Measurements from ENCODE around the gene C17orf114.
"Not testable (repeated sequence)": the region's sequence is repeated elsewhere in the genome, so short reads cannot be mapped to it uniquely, and the experiment has no call there.

The C17orf114 gene

DNA sequence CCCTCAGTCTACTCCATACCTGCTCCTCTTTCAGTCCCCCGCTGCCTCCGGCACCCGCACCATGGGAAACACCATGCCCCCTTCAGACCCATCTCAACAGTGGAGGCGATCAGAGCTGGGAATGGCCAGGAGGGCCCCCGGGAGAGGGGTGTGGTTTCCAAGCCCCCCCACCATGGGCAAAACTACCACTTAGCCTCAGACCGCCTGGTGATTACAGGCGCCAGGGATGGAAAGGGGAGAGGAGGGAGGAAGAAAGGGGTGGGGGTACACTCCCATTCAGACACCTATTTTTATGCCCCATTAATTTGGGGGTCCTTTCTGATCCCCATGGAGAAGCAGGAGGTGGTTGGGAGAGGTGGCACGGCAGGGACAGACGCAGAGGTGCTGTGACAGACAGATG is at the start of gene C17orf114:
TSS of gene C17orf114 (minus strand) at position 101 of the 400 bp plus-strand sequence.
- no peak for DNase-seq

DNA sequence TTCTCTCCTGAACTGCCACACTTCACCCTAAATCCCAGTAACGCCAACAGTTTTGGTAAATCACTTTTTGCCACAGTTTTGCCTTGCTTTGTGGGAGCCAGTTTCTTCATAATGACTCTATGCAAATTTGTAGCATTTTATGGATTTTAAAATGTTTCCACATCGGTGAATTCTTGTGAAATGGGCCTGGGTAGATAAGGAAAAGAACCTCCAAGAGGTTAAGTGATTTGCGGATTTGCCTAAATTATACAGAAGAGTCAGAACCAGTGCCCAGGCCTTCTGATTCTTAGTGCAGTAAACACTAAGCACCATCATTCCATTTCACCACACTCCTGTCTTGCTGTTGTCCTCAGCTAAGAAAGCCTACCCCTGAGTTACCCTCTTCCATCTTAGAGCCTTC is 49.0 kb upstream of the C17orf114 start:
- no peak for DNase-seq

DNA sequence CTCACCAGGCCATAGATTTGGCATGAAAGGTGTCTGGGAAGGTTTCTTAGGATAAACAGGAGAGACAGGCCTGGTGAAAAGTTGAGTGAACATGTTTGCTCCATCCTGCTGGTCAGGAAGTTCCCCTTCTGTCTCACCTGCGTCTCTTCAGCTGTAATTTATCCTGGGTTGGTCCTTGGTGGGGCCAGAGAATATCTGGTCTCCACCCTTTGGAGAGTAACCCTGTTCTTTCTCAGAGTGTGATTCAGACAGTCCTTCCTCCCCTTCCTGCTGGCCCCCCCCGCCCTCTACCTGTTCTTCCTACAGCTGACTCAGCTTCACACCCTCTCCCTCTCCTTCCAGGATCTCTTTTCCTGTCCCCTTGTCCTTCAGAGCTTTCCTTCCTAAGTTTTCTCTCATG is 48.1 kb upstream of the C17orf114 start:
- DNase-seq, result no peak

DNA sequence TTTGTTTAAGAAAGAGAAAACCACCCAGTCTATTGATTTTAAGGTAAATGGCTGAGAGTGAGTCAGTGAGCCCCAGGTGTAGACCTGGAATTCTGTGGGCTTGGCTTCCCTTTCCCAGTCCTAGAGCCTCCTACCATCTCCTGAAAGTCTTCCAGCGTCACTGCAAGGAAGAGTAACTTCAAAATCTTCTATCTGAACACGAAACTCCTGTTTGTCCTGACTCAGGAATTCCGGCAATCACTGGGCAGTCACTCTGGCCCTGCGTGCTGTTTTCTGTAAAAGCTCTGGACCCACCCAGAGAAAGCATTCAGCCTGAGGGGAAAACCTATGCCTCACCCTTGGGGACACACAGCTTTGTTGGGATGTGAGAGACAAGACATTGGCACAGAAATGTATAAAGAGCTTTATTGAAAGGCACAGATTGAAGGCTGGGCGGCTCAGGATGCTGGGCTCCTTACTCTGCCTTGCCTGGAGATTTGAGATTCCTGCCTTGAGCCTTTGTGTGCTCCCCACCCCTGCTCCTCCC is 46.9 kb upstream of the C17orf114 start:
- DNase-seq, result no peak

DNA sequence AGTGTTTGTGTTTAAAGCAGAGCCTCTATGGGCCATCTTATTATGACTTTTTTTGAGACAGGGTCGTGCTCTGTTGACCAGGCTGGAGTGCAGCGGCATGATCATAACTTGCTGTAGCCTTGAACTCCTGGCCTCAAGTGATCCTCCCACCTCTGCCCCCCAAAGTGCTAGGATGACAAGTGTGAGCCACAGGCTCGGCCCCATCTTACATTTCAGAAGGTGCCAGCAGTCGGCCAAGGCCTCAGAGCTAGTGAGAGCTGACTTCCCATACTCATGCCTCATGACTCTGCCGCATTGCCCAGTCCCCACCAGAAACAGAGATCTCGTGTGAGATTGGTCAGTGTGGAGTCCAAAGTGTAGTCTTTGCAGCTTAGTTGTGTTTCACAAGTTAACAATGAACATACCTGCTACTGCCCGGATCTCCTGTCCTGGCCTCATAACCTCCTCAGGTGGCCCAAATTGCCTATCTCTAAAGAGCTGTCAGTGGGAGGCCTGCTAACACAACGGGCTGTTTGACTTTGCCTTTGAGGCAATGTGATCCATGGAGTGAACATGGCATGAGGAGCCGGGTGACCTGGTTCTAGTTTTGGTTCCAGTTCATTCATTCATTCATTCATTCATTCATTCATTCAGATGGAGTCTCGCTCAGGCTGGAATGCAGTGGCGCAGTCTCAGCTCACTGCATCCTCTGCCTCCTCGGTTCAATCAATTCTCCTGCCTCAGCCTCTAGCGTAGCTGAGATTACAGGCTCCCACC is 44.7 kb upstream of the C17orf114 start:
- DNase-seq, result no peak

DNA sequence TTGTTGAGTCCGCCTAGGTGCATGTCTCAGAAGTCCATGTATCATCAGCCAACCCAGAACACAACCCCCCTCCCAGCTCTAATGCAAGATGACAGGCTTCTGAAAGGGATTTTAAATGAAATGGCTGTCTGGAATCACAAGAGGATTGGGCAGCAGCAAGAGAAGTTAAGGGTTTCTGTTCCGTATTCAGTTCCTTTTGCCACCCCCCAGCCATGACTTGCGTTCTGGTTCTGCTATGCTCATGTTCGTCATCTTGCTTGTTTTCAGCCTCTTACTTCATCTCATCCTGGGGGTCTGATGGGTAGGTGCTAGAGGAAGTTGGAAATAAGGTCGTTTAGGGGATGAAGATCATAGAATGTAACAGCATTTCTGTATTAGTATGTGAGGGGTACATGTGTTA is 43.0 kb upstream of the C17orf114 start:
- no peak for DNase-seq

DNA sequence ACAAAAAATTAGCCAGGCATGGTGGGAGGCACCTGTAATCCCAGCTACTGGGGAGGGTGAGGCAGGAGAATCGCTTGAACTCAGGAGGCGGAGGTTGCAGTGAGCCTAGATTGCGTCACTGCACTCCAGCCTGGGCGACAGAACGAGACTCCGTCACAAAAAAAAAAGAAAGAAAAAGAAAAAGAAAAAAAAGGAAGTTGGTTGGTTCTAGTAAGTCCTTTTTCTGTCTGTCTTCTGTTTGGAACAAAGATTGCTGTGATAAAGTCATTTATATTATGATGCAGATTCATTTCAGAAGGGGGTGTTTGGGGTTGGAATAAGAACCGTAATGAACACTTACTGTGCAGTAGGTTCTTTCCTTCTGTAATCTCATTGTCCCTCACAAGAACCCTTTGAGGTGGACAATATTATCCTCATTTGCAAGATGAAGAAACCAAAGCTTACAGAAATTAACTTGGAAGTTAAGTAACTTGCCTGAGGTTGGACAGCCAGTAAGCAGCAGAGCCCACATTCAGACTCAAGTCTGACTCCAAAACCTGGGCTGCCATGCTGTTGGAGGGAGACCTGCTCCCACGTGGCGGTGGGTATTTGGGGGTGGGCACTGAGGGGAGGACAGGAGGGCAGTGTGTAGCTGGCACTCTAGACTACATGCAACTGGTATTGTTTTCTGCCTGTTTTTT is 41.3 kb upstream of the C17orf114 start:
- no peak for DNase-seq

DNA sequence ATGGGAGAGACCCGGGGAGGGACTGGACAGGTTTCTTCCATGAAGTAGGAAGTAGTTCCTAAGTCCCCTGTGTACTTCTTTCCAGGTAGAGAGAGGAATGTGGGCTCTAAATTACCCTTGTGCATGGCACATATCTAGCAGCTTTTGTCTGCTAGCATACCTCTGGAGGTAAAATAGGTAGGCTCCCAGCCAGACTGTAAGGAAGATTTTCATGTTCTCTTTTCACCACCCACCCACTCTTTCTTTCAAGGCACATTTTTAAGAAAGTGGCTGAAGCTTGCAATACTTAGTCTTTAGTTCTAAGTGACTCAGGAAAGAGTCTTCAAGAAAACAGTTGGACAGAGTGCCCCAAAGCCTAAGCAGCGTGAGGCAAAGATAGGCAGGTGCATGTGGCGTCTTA is 40.2 kb upstream of the C17orf114 start:
- DNase-seq, result no peak

DNA sequence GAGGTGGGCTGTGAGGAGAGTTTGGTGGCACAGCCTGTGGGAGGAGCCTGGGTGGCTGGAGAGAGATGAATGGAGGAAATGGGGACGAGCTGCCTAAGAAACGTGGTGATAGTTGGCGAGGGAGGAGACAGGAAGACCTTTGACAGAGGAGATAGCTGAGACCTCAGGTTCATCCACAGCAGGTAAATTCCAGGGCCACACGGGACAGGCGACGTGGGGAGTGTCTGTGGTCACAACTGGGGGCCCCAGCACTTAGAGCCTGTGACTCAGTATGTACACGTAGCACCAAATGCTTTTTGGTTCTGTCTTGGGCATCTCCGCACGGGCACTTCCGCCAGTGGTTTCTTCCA is 38.7 kb upstream of the C17orf114 start:
- no peak for DNase-seq

DNA sequence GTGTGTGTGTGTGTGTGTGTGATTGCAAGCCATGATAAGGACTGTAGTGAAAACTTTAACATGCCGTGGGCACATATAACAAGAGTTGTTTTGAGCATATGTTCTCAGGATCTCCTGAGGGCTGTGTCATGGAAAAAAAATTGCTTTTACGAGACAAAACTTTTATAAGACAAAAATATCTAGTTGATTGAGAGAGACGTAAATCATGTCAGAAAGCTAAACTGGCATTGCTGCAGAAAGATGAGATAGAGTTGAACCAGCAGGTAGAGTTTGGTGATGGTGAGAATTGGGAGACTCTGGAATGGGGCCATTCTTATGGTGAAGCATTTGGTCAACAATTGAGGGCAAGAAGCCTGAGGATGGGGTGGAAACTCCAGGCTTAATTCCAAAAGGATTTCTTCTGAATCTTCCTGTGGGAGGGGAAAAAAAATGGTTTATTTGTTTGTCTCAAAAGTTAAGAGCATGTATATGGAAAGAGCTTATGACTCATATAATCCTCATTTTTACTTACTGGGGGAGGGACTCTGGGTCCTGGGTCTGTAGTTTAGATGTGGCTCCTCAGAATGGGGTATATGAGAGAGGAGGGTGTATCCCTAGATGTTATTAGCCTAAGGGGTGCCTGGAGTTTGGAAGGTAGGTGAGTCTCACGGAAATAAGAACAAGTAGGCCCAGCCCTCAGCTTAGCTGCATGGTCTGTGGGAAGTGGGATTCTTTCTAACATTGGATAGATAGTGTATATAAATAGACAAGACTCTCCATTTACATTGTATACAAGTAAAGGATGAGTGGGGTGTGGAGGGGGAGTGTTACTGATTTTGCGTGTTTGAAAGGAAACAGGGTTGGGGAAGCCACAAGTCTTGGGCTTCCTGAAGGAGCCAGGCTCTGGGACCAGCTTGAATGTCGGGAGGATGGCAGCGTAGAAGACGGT is 38.1 kb upstream of the C17orf114 start:
- DNase-seq, result no peak

DNA sequence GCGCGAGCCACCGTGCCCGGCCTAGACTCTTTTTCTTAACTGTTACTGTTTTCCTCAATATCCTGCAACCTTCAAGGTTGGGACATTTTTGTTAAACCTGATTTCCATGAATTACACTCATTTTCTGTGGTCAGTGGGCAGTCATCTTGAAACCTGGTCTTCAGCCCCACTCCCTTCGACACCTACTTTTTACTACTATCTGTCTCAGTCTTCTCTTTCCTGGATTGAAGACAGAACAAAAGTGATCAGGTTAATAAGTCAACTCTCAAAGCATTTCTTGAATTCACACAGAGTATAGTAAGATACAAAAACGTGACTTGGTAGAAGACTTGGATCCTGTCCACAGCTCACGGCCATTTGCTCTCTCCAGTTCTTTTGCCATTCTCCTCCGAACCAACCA is 37.1 kb upstream of the C17orf114 start:
- no peak for DNase-seq

DNA sequence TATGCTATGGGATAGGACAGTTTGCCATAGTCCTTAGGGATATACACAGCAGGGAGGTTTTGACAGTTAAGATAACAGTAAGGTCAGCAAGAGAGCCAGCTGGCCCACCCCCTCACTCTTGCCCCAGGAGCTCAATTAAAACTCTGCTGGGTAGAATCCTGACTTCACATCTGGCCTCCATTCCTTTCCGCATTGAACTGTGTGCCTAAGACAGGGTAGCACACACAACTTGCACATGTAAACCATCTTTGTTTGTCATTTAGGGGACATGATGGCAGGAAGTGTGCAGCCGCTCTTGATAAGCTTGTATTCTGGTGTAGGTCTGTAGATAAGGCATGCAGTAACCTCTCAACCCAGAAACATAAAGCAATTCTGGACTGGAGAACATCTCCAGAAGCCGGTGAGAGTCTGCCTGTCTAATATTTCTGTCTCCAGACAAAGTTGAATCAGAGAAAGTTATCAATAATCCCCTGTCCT is 36.2 kb upstream of the C17orf114 start:
- no peak for DNase-seq

DNA sequence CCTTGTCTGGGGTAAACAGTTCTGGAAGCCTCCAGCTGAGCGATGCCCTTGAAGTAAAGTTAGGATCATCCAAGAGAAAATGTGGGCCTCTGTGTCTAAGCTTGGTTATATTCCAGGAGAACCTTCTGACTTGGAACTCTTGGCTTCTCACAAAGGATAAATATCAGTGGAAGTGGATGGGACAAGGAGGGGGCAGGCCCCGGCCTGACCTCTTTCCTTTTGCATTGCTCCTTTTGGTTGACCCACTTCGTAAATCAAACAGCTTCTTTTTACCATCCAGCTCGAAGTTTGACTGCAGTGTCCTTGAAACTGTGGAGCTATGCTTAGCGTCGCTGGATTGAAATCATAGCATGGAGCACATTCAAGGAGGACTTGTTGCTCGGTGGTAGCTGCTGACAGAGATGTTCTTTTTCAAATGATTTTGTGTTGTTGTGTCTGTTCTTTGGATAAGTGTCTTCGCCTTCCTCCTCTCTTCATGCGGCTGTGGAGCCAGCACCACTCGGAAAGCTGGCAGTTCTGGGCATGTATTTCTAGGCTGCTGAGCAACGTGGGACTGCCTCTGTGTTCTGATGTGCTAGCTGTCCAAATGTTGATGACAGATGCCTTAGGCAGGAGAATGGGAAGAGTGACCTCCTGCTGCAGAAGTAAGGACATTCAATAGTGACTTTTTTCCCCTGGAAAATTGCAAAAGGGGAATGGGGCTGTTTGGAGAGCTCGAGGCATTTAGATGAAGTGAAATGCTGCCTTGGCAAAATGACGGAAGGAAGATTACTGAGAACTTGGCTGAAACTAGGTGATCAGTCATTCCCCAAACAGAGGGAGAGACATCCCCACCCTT is 35.6 kb upstream of the C17orf114 start:
- DNase-seq, result no peak

DNA sequence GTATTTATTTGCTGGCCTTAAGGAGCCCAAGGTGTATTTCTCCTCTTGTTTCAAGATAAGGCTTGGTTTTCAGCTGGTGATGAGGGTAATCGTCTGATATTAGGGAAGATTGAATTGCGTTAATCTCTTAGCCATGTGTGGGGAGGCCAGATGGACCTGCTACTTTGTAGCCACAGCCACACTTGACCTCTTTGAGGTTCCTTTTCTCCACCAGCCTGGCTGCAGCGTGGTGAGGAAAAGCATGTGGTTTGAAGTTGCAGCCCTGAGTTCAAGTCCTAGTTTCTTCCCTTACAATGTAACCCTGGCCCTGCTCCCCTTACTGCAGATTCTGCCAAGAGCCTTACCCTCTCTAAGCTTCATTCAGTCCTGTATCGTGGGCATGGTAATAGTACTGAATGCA is 34.1 kb upstream of the C17orf114 start:
- no peak for DNase-seq

DNA sequence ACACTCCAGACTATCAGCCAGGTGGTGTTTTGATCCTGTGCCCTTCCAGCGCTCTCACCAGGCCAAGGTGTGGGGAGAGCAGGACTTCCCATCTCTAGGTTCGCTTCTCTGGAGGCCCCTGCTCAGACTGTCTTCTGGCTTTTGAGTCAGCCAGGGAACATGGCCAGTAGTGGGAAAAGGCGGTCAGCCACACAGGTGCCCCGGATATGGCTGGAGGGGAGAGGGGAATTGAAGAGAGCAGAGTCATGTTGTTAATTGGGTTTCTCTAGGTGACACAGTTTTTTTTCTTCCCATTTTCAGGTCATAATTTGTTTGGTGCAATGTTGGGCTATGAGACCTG is 32.5 kb upstream of the C17orf114 start:
- DNase-seq, result no peak

DNA sequence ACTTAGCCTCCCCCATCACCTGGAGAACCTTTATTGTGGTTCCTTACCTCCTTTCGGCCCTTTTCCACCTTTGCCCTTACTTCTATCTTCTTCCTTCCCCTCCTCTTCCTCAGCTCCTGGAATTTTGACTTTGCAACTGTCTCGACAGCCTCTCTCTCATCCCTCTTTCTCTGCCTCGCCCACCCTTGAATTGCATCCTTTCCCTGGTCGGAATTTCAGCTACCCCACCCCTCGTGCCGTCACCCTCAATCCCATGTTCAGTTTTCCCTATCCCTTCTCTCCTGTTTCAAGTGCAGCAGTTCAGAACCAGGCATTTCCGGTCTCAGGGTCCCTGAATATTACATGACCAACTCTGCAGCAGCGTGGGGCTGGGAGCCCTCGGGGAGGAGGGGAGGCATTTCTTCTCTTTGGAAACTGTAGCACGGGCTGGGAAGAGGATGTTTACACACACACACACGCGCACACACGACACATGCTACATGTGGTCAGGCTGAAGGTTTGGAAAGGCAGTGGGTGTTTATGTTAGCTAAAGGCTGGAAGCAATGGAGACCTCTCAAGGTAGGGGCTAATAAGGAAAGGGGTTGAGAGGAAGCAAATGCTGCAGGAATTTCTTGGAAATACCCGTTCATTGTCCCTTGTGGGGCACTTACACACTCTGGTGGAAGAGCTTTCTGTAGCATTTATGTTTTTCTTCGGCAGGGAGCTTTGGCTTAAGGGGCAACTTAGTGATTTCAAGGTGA is 32.0 kb upstream of the C17orf114 start:
- no peak for DNase-seq

DNA sequence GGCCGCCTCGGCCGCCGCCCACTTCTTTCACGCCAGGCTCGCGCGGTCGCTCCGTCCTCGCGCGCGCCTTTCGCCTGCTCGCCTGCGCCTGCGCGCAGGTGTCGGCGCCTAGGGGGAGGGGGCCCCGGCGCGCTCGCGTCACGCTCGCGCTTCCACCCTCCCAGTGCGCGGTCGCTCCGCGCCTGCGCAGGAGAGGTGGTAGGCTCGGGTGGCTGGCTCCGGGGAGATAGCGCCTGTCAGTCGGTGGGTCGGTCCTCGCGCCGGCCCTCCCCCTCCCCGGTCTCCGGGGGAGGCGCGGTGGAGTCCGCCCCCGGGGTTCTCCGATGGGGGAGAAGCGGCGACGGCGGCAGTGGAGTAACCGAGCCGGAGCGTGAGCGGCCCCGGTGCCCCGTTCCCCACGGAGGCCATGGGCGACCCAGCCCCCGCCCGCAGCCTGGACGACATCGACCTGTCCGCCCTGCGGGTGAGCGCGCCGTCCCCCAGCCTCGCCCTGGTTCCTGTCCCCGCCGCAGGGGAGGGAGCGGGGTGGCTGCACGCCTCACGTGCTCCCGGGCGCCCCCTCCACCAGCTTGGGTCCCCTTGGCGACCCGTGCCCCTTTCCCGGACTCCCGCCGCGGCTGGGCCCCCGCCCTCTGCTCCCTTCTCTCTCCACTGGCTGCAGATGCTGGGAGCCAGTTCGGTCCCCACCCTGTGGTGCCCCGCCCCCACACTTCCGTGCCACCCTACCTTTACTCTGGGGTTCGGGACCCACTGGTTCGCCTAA is 31.2 kb upstream of the C17orf114 start, which contains the start of gene MINK1:
TSS of gene MINK1 (plus strand) at position 163 of the 763 bp plus-strand sequence. CDS start at position 407, 244 bp downstream.
- peak; percentile 89 for DNase-seq

DNA sequence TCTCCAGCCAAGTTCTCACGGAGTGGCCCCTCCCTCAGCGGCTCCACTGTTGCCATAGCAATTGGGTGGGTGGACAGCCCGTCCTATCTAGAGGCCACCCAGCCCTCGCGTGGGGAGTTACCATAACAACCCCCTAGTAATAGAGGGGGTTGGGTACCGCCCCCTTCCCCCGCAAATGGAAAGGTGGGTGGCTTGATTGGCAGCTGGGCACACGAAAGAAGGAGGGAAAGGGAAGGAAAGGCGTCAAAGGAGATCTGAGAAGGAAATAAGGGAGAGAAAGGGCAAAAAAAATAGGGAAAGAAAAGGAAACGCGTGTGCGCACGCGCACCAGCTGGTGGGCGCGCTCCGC is 30.7 kb upstream of the C17orf114 start:
- not testable (repeated sequence) for DNase-seq

DNA sequence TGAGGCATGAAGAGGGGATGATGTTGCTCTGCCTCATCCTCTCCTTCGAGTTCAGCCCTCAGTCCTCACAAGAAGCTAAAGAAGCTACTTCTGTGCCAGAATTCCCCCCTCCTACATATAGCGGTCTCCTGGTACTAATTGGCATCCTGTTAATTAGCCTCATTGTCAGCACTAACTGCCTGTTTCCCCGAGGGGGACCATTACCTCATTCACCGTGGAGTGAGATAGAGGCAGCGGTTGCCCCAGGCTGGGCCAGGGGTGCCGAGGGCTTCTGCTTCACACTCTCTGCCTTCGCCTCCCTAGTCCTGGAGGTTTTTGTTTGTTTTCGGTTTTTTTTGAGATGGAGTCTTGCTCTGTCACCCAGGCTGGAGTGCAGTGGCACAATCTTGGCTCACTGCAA is 25.3 kb upstream of the C17orf114 start:
- no peak for DNase-seq

DNA sequence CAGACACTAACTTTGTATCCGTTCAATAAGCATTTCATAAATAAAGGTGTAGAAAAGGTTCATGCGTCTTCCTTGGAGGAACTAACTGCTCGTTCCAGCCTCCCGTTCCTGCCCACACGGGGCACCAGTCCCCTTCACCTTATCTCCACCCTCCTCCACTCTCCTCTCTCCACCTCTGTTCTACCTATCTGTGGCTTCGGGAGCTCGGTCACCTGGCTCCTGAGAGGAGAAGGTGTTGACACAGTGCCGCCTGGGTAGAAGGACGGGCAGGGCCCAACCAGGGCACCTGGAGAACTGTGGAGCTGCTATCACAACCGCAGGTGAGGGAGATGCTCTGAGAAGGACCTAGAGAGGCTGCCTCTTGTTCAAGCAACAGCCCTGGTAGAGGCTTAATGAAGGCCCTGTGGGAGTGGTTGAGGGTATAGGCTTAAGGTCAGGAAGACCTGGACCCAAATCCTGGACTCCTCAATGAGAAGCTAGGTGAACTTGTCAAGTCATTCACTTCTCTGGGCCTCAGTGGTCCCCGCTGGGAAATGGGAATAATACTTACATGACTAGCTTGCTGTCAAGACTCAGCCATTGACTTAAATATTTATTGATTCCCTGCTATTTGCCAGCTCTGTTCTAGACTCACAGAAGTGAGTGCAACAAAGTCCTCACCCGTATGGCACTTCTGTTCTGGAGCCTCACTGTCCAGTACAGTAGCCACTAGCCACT is 21.4 kb upstream of the C17orf114 start:
- DNase-seq, result no peak
